Gastroesophageal sphincter (tissue), 3 donors: ENCODE results near the gene DYNAP.

Experiments used
- EP300 ChIP-seq: sonication (generic); formaldehyde crosslinking; IDR thresholded peaks from one replicate; pipeline ENCODE4 v1.6.1; 2017; ENCODE audit warnings: antibody characterized with exemption, mild to moderate bottlenecking
- POLR2AphosphoS5 ChIP-seq: sonication (generic); formaldehyde crosslinking; IDR thresholded peaks from one replicate; pipeline ENCODE4 v1.6.1; 2017; ENCODE audit warnings: antibody characterized with exemption
- TF ChIP-seq, protein P1 (sequence below), 4 experiments: fragments of 200-600 bp in 2 of 4; fragments of 450-650 bp in 2 of 4; sonication (generic) in 1 of 4; IDR thresholded peaks; one replicate each; pipeline ENCODE4 v1.5.1; 2017 to 2019; ENCODE audit warnings: antibody characterized with exemption in 4 of 4, mild to moderate bottlenecking in 2 of 4, moderate library complexity in 2 of 4

DNA sequence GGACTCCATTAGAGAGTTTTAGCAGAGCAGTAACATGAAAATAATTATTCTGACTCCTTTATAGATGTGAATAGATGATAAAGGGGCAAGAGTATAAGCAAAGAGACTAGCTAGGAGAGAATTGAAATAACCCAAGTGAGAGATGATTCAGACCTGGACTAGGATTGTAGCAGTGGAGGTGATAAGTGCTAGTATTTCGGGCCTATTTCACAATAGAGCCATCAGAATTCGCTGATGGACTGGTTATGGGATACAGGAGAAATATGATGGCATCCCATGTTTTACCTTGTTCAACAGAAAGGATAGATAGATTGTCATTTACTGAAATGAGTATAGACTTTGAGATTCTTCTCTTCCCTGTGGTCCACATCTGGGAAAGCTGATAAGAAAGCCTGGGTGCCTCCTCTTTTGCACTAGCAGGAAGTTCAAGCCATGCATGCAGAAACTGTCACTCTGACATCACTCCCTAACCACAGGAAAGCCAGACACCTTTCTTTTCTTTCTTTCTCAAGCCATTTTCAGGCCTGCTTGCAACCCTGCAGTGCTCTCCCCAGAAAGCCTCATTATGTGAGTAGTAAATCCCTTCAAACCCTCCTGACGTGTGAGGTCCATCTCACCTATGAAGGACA is 25.3 kb downstream of the DYNAP start:
- TF ChIP-seq, protein P1, sequence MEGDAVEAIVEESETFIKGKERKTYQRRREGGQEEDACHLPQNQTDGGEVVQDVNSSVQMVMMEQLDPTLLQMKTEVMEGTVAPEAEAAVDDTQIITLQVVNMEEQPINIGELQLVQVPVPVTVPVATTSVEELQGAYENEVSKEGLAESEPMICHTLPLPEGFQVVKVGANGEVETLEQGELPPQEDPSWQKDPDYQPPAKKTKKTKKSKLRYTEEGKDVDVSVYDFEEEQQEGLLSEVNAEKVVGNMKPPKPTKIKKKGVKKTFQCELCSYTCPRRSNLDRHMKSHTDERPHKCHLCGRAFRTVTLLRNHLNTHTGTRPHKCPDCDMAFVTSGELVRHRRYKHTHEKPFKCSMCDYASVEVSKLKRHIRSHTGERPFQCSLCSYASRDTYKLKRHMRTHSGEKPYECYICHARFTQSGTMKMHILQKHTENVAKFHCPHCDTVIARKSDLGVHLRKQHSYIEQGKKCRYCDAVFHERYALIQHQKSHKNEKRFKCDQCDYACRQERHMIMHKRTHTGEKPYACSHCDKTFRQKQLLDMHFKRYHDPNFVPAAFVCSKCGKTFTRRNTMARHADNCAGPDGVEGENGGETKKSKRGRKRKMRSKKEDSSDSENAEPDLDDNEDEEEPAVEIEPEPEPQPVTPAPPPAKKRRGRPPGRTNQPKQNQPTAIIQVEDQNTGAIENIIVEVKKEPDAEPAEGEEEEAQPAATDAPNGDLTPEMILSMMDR (IDR thresholded peaks at IDR 0.05) = no peak
- TF ChIP-seq EP300 (no peak), POLR2AphosphoS5 (no peak)
